ENCODE data around the gene BTRC.

BTRC gene

GRCh38 chr10:101485681-101486554 lies 132.0 kb downstream of the BTRC start:
- no peak for DNase-seq

DNA sequence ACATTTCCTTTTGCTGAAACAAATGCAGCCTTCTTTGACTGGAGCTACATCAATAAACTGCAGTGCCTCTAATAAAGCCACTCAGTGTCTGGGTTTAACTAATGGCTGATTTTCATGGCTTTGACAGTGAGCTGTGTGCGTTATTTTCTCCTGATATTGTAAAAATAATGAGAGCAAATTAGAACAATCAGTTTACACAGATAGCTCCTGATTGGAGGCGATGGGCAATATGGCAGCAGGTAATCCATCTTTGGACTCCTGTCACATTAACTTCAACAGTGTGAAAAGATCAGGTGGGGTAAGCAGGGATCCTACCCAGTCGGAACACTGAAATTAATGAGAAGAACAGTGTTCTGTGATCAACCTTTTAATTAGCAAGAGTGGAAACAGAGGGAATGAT lies 133.4 kb downstream of the BTRC start:
- DNase-seq, result no peak

DNA sequence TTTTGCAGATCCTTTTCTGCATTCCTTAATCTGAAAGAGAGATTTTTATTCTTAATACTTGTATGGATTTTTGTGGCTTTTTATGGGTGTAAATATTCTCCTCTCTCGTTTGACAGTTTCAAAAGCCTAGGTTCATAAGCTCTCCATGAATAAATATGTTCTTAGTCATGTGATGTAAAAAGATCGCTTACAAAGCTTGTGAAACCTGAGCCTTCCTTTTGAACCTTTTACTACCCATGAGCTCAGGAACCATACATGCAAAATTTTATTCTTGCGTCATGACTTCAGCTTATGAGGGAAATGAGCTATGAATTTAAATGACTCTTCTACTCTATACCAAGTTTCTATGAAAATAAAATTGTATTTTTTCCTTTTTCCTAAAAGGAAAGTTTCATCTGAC lies 135.4 kb downstream of the BTRC start:
- DNase-seq, result no peak

- DNase-seq, result no peak
Measured at GRCh38 chr10:101490026-101490425, 136.1 kb downstream of the BTRC start.

GRCh38 chr10:101492205-101492604 lies 138.2 kb downstream of the BTRC start:
- no peak for DNase-seq

DNA sequence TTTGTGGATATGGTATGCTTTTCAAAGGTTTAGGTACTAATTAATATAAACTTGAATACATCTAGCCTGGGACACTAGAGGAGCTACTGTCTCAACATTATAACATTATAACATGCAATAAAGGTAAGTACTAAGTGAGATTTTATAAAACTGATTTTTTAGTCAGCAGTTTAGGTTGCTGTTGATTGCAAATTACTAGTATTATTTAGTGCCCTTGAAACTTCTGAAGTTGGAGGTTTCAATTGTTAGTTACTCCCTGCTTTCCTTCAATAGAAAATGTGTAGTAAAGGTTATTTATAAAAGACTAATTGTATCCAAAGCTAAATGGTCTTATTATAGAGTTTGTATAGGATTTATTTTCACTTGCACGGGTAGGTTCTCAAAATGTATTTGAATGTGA lies 138.8 kb downstream of the BTRC start:
- DNase-seq, result no peak

GRCh38 chr10:101493249-101493648 lies 139.3 kb downstream of the BTRC start:
- no peak for DNase-seq

GRCh38 chr10:101493782-101494281 lies 139.9 kb downstream of the BTRC start:
- no peak for DNase-seq

DNA sequence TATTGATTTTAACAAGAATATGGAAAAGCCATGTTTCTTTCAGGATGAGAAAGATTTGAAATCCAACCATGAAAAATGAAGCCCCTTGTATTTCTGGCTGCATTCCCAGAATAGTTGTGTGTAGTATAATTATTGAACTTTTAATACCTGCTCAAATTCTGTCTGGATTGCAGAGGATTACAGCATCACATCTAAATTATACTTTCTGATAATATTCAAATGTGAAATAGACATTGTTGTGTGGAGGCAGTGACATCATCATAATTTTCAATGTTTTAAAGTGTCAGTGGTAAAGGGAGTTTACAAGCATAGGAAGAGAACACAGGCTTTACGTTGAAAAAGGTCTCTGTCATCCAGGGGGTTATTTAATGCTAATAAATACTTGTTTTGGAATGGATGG lies 140.7 kb downstream of the BTRC start:
- no peak for DNase-seq

DNA sequence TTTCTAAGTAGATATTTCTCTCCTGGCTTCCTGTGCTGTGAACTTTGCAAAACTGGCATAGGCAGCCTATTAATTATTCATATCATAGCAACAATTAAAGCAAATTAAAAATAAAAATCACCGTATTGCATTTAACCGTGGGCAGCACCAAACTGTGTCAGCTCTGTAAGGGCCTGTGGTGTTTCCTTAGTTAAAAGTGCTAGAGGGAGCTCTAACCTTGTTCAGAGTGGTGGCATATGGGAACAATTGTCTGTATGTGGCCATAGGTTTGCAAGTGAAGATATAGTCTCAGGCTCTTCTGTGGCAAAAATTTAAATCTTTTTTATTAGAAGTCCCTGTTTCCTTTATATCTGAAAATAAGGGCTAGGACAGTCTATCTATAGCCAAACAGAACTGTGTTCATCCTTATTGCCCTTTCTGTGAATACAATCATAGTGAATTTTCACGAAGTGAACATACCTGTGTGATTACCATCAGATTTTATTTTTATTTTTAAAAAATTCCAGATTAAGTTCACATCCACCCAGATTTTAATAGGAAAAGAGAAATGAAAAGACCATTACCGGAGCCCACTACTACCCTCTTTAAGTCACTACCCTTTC lies 141.5 kb downstream of the BTRC start:
- no peak for DNase-seq

DNA sequence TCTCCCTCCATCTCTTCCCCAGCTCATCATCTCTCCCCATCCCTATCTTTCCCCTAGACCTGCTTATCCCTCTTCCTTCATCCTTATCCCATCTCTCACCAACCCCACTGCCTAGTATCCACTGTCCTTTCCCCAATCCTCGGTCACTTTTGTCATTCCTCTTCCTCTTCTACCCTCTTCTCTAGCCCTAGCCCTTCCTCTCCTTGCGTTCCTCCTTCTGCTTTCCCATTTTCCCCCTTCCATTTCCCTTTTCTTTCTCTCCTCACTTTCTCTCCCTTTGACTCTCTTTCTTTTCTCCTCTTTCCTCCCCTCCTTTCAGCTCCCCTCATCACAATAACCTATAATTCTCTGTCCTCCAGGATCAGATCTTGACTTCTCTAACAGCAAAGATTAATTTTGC lies 150.5 kb downstream of the BTRC start:
- no peak for DNase-seq

- DNase-seq, result no peak
Measured at GRCh38 chr10:101506829-101507661, 153.1 kb downstream of the BTRC start.

- DNase-seq, result no peak
Measured at GRCh38 chr10:101507828-101508227, 153.9 kb downstream of the BTRC start.

DNA sequence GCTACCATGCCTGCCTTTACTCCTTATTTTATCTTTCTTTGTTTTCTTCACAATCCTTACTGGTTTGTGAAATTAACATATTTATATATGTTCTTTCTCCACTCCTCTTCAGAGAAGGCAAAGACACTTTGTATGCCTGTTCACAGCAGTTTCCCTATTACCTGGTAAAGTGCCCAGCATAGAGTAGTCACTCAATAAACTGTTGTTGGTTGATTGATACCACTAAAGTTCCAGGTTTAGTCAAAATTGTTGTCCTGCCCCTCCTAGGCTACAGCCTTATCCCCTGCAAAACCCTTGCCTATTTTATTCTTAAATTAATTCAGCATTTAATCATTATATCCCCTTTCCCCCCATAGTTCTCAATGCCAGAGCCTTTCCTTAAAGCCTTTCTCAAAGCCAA lies 158.0 kb downstream of the BTRC start:
- DNase-seq, result no peak

DNA sequence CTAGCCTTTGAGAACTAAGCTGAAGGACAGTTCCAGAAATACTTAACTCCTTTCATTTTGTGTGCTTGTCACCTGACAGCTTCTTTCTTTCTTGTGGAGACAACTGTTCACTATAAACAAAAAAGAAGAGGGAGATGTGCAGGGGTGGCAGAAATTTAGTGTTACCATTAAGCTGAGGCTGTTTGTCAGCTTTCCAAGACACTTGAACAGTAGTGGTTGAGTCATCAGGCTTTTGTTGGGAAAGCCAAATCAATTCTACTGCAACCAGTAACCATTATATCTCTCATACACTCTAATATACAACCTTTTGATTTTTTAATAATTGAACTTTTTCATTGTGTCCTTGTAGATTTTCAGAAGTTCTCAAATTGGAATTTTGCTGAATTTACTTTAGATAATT lies 158.8 kb downstream of the BTRC start:
- DNase-seq, result no peak

DNA sequence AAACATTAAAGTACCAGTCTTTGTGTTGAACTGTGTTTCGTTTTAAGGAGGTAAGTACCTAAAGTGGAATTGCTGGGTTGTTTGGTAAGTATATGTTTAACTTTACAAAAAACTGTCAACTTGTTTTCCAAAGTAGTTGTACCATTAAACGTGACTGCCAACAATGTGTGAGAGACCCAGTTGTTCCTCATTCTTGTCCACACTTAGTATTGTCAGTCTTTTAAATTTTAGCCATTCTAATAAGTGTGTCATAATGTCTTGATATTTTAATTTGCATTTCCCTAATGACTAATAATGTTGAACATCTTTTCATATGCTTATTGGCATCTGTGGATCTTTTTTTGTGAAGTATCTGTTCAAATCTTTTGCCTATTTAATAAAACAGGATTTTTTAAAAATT lies 159.8 kb downstream of the BTRC start:
- no peak for DNase-seq

GRCh38 chr10:101525848-101526247 lies 171.9 kb downstream of the BTRC start:
- no peak for DNase-seq

DNA sequence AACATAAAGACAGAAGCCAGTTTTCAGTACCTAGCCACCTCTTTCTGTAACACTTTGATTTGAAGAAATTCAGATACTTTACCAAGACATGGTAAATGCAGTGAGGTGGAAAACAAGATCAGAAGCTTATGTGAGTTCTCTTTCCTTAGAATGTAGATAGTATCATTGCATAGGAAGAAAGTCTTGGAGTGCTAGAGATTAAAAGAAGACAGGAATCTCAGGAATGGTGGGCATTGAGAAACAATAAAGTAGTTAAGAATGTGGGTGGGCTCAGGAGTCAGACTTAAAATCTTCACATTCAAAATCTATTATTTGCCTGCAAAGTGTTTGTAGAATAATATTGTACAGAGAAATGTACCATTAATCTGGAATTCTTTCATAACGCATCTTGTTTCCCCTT lies 175.2 kb downstream of the BTRC start:
- no peak for DNase-seq

GRCh38 chr10:101529725-101530553 lies 176.0 kb downstream of the BTRC start:
- DNase-seq, result no peak

- no peak for DNase-seq
Measured at GRCh38 chr10:101535949-101536348, 182.0 kb downstream of the BTRC start.

DNA sequence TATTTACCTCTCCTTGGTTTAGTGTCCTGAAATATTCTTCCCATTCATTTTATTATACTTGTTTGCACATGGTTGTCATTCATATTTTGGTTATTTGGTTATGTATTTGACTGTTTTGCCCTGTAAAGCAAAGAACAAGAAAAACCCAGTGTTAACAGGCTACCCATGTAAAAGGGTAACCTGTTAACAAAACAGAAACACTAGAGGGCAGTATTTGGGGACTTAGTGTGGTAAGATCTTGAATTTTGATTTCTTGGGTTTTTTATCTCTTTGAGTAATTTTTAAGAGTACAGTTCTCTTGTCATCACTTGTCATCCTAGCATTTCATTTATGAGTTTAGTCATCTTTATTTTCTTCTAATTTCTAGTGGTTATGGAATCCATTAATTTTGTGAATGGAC lies 182.8 kb downstream of the BTRC start:
- no peak for DNase-seq

- no peak for DNase-seq
Measured at GRCh38 chr10:101538446-101538845, 184.5 kb downstream of the BTRC start.

GRCh38 chr10:101545898-101546297 lies 191.9 kb downstream of the BTRC start:
- DNase-seq, result no peak

Measured in activated CD8-positive, alpha-beta memory T cell treated with anti-CD3 and anti-CD28 coated beads, Interleukin-2, amount 50 U/mL, for 4 hours (primary cell).